Testis (tissue), 3 donors: ENCODE measurements around the gene ABTB1. TPM values are rescaled to one million over a fixed set of nuclear protein-coding genes. Genes with fewer than 3 reads are reported as not detected.

ENCODE experiments used
- DNase-seq: peaks from one replicate; pipeline ENCODE4 v3.0.0-alpha.2; 2019
- H3K27ac ChIP-seq, 2 donors: fragments of 200-600 bp; sonication (generic); one replicate each; pipeline ENCODE4 v1.5.1; 2019
- H3K27me3 ChIP-seq: fragments of 200-600 bp; sonication (generic); one replicate; pipeline ENCODE4 v1.5.1; 2019
- H3K36me3 ChIP-seq: fragments of 200-600 bp; sonication (generic); one replicate; pipeline ENCODE4 v1.5.1; 2017; ENCODE audit warnings: low read depth; ENCODE audit errors: missing control alignments
- H3K4me1 ChIP-seq: fragments of 200-600 bp; sonication (generic); one replicate; pipeline ENCODE4 v1.5.1; 2019
- H3K4me3 ChIP-seq, 2 donors: fragments of 200-600 bp; sonication (generic); one replicate each; pipeline ENCODE4 v1.5.1; 2017 to 2019
- H3K9me3 ChIP-seq: fragments of 200-600 bp; sonication (generic); one replicate; pipeline ENCODE4 v1.5.1; 2017
- CTCF ChIP-seq, 3 experiments: fragments of 450-650 bp in 2 of 3; fragments of 200-600 bp in 1 of 3; sonication (generic) in 1 of 3; IDR thresholded peaks; one replicate each; pipeline ENCODE4 v1.5.1; 2016 to 2019; ENCODE audit warnings: antibody characterized with exemption in 3 of 3, mild to moderate bottlenecking in 2 of 3, moderate library complexity in 1 of 3
- POLR2A ChIP-seq: fragments of 450-650 bp; IDR thresholded peaks from one replicate; pipeline ENCODE4 v1.6.1; 2017; ENCODE audit warnings: antibody characterized with exemption, mild to moderate bottlenecking, moderate library complexity
- WGBS, 2 donors: methylation state at CpG; one replicate each; pipeline ENCODE4 v1.1.5; 2018; 5-methylcytosine and 5-hydroxymethylcytosine counted together
- intact Hi-C: fragments of 100-400 bp; cut with DNase I; formaldehyde crosslinking; loops from one replicate; pipeline ENCODE4 v1.15.1; 2023; ENCODE audit warnings: low total_unique reads
- polyA plus RNA-seq: library from polyadenylated mRNA; stranded (reverse); fragments of 350-450 nt; fragmentation: Illumina TruSeq; extraction: RNeasy Lipid Tissue Mini Kit (QIAGEN cat#74804); gene quantifications from one replicate; pipeline ENCODE4 v1.2.3, GENCODE V29; 2014; ENCODE audit warnings: low read depth, low replicate concordance; ENCODE audit not compliant: insufficient read depth
- total RNA-seq, 2 donors: library from RNA; depleted of rRNA; stranded (reverse); fragments of >200 nt; gene quantifications; one replicate each; pipeline ENCODE4 v1.2.3, GENCODE V29; 2016

The ABTB1 gene
- total and polyA plus RNA-seq, 3 donors from 2014 or later = 16.7 to 39.1 (median 28.7) TPM

- DNase-seq = peak; percentile 77
- no peak overlapping the region for H3K4me3 ChIP-seq
- no peak for TF ChIP-seq POLR2A
- peak in 2 of 3 experiments; percentile 26 to 31 for TF ChIP-seq CTCF (IDR thresholded peaks at IDR 0.05)
- no peaks in the 10 kb centered on the region for H3K36me3 ChIP-seq
- no peak overlapping the region for H3K27ac ChIP-seq
- 59 to 87% methylated on average over 10 to 17 of the region's 17 CpGs for WGBS, 2 donors
- no peaks in the 10 kb centered on the region for H3K27me3 ChIP-seq
- H3K9me3 ChIP-seq = no peaks in the 10 kb centered on the region
- intact Hi-C loops = loop anchor here (5.0 kb wide), 2 partner anchors 128 to 218 kb away; partner anchors contain the start of gene MGLL
- H3K4me1 ChIP-seq = peaks cover 35% of the 10 kb centered on the region
Observed at GRCh38 chr3:127694467-127695215, 21.9 kb downstream of the ABTB1 start.

- DNase-seq = peak; percentile 86
- H3K27me3 ChIP-seq = no peaks in the 10 kb centered on the region
- 21 to 24% methylated on average over 12 to 16 of the region's 16 CpGs for WGBS, 2 donors
- H3K4me1 ChIP-seq = peaks cover 42% of the 10 kb centered on the region
- no peaks in the 10 kb centered on the region for H3K9me3 ChIP-seq
- H3K27ac ChIP-seq = peak overlapping the region; percentile 56 to 83
- intact Hi-C loops = no loop called here
- TF ChIP-seq POLR2A (no peak), CTCF (IDR thresholded peaks at IDR 0.05) (no peak)
- H3K36me3 ChIP-seq = no peaks in the 10 kb centered on the region
- H3K4me3 ChIP-seq = peak overlapping the region; percentile 29 to 43
Observed at GRCh38 chr3:127697551-127698240, 24.9 kb downstream of the ABTB1 start.

GRCh38 chr3:127698286-127698685, 25.5 kb downstream of the ABTB1 start:
- no peak for DNase-seq
- Histone ChIP-seq H3K4me1 (peaks cover 42% of the 10 kb centered on the region), H3K9me3 (no peaks in the 10 kb centered on the region), H3K4me3 (no peak overlapping the region), H3K27ac (peak overlapping the region; percentile 56 to 83), H3K27me3 (no peaks in the 10 kb centered on the region), H3K36me3 (no peaks in the 10 kb centered on the region)
- WGBS, 2 donors = 58 to 70% methylated on average over 3 of the region's 3 CpGs
- TF ChIP-seq POLR2A (no peak), CTCF (IDR thresholded peaks at IDR 0.05) (no peak)
- intact Hi-C loops = no loop called here

GRCh38 chr3:127698691-127699415, 26.1 kb downstream of the ABTB1 start:
- 72 to 74% methylated on average over 5 to 6 of the region's 6 CpGs for WGBS, 2 donors
- Histone ChIP-seq H3K36me3 (no peaks in the 10 kb centered on the region), H3K4me1 (peaks cover 42% of the 10 kb centered on the region), H3K9me3 (no peaks in the 10 kb centered on the region), H3K27me3 (no peaks in the 10 kb centered on the region), H3K4me3 (no peak overlapping the region), H3K27ac (peak overlapping the region; percentile 56 to 83)
- TF ChIP-seq CTCF (IDR thresholded peaks at IDR 0.05) = no peak
- no peak for TF ChIP-seq POLR2A
- intact Hi-C loops = no loop called here
- no peak for DNase-seq
